Loucy (cell line): ENCODE measurements around the gene CDY1B.
"Not testable (repeated sequence)": the region's sequence is repeated elsewhere in the genome, so short reads cannot be mapped to it uniquely, and the experiment has no call there.

ENCODE experiments used
- CTCF ChIP-seq: fragments of 200-600 bp; sonication (generic); conservative IDR thresholded peaks from 2 replicates; pipeline ENCODE4 v1.5.1; 2014; ENCODE audit warnings: mild to moderate bottlenecking, antibody characterized with exemption, low read length
- EZH2phosphoT487 ChIP-seq: fragments of 200-600 bp; IDR thresholded peaks from 2 replicates; pipeline ENCODE4 v1.6.1; 2018; ENCODE audit warnings: antibody characterized with exemption, mild to moderate bottlenecking, moderate library complexity, borderline replicate concordance

- not testable (repeated sequence) for TF ChIP-seq CTCF, EZH2phosphoT487
Observed at GRCh38 chrY:24043209-24043608, 4.6 kb downstream of the CDY1B start.
